ENCODE data around the gene LSAMP. TPM values are rescaled to one million over a fixed set of nuclear protein-coding genes. Genes with fewer than 3 reads are reported as not detected.
"Not testable (repeated sequence)": the region's sequence is repeated elsewhere in the genome, so short reads cannot be mapped to it uniquely, and the experiment has no call there.

LSAMP gene
- total RNA-seq, 1 experiment from 2014 or later, result 0.16 TPM

- no peaks in the 10 kb centered on the region for H3K9me3 ChIP-seq
- no peak overlapping the region for H3K4me3 ChIP-seq
Observed at GRCh38 chr3:115845986-115846385, 599.3 kb downstream of the LSAMP start.

DNA sequence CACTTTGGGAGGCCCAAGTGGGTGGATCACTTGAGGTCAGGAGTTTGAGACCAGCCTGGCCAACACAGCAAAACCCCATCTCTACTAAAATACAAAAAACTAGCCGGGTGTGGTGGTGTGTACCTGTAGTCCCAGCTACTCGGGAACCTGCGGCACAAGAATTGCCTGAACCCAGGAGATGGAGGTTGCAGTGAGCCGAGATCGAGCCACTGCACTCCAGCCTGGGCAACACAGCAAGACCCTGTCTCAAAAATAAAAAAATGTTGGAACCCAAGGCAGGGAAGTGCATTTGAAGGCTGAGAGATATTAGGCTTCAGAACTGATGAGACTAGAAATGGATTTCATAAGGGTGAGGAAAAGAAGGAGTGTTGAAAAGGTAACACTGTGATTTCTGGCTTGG is 600.6 kb downstream of the LSAMP start:
- not testable (repeated sequence) for H3K9me3 ChIP-seq, H3K36me3 ChIP-seq, DNase-seq, H3K4me3 ChIP-seq, H3K27me3 ChIP-seq

More at GRCh38 chr3:115845986-115846385, 599.3 kb downstream of the LSAMP start:
- no peaks in the 10 kb centered on the region for H3K36me3 ChIP-seq
- no peak for DNase-seq
- H3K27me3 ChIP-seq, result no peaks in the 10 kb centered on the region

DNA sequence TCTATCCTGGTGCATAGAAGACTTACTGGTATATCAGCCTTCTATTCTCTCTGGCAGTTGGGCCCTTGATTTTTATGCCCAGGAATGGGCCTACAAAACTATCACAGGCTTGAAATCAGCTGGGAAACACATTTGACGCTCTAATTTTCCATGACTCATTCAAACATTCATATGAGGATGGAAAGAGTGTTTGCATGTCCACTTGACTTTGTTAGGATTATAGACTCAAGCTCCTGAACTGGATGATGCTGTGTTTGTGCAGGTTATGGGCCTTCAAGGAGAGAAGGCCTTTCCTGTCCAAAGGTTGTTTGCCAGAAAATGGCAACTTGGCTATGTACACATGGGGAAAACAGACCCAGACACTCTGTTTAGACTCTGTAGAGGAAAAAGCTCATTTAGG is 602.1 kb downstream of the LSAMP start:
- DNase-seq, result no peak
- H3K4me3 ChIP-seq, result no peak overlapping the region
- no peaks in the 10 kb centered on the region for H3K27me3 ChIP-seq
- no peaks in the 10 kb centered on the region for H3K36me3 ChIP-seq
- no peaks in the 10 kb centered on the region for H3K9me3 ChIP-seq

- Histone ChIP-seq H3K4me3 (no peak overlapping the region), H3K27me3 (no peaks in the 10 kb centered on the region), H3K9me3 (no peaks in the 10 kb centered on the region), H3K36me3 (no peaks in the 10 kb centered on the region)
- no peak for DNase-seq
Observed at GRCh38 chr3:115839246-115839645, 606.0 kb downstream of the LSAMP start.

GRCh38 chr3:115838786-115839185 is 606.5 kb downstream of the LSAMP start:
- Histone ChIP-seq H3K36me3 (no peaks in the 10 kb centered on the region), H3K27me3 (no peaks in the 10 kb centered on the region), H3K9me3 (no peaks in the 10 kb centered on the region), H3K4me3 (no peak overlapping the region)
- DNase-seq, result no peak

DNA sequence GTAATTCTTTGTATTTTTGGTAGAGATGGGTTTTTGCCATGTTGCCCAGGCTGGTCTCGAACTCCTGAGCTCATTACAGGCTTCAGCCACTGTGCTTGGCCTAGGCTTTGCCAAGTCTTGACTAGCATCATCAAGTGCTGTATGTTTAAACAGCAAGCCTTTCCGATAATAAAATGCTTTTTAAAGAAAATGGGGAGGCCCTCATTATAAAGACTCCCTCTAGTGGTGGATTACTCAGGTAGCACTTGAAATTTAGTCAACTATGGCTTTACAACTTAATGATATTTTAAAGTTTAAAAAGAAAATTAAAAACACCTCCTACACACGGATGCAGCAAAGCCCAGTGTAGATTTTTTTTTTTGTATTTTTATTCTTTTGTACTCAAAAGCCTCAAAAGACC is 608.3 kb downstream of the LSAMP start:
- Histone ChIP-seq H3K4me3 (no peak overlapping the region), H3K36me3 (no peaks in the 10 kb centered on the region), H3K27me3 (no peaks in the 10 kb centered on the region), H3K9me3 (no peaks in the 10 kb centered on the region)
- no peak for DNase-seq

DNA sequence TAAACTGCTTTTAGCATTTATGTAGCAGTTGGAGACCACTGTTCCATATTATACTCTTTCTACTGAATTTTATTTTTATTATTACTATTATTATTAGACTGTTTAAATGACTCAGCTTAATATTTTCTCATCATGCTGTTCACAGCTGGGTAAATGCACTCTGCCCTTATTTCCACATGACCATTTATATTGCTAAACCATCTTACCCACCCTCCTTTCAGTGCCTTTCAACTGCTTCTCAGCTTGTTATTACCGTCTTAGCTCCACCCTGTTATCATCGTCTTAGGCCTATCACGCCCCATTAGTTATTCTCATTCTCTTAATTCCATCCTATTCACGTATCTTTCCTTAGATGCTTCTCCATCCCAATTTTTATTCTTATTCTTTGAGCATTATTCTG is 609.3 kb downstream of the LSAMP start:
- Histone ChIP-seq H3K9me3 (no peaks in the 10 kb centered on the region), H3K4me3 (no peak overlapping the region), H3K27me3 (no peaks in the 10 kb centered on the region), H3K36me3 (no peaks in the 10 kb centered on the region)
- DNase-seq, result no peak

DNA sequence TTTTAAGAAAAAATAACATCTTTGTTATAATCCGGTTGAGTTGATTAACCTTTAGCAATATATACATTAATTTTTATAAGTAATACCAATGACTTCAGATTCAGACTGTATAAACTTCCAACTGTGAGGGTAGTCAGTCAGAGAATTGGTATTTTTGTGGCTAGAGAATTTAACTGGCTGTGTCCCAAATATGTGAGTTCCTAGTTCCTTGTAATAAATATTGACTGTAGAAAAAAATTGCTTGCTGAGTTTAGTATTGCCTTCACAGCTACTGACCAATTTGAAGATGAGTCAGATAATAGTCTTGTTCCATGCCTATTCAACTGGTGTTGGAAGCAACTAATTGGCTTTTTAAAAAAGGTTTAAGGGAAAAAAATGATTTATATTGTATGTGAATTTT is 611.2 kb downstream of the LSAMP start:
- H3K27me3 ChIP-seq, result no peaks in the 10 kb centered on the region
- H3K36me3 ChIP-seq, result no peaks in the 10 kb centered on the region
- no peaks in the 10 kb centered on the region for H3K9me3 ChIP-seq
- H3K4me3 ChIP-seq, result no peak overlapping the region
- DNase-seq, result no peak

- Histone ChIP-seq H3K9me3 (no peaks in the 10 kb centered on the region), H3K4me3 (no peak overlapping the region)
- no peak for DNase-seq
Observed at GRCh38 chr3:115833074-115833473, 612.2 kb downstream of the LSAMP start.

GRCh38 chr3:115832265-115832664 is 613.0 kb downstream of the LSAMP start:
- DNase-seq, result no peak
- no peak overlapping the region for H3K4me3 ChIP-seq
- no peaks in the 10 kb centered on the region for H3K27me3 ChIP-seq
- no peaks in the 10 kb centered on the region for H3K36me3 ChIP-seq
- H3K9me3 ChIP-seq, result no peaks in the 10 kb centered on the region

More at GRCh38 chr3:115833074-115833473, 612.2 kb downstream of the LSAMP start:
- H3K27me3 ChIP-seq, result no peaks in the 10 kb centered on the region
- no peaks in the 10 kb centered on the region for H3K36me3 ChIP-seq

DNA sequence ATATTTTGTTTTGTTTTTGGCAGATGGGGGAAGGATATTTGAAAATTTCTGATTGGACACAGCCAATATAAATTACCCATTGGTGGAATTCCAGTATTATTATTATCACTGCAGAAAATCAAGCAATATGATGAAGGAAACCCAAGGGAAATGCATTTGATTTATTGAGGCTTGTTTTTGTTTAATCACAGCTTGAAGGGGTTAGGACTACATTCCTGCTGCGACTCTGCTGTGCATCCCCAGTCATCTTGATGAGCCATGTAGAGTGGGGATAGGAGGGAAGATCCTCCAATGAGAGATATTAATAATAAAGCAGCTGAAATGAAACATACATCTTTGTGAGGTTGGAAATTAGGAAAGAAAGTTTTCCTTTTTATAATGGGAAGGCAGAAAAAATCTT is 613.4 kb downstream of the LSAMP start:
- DNase-seq, result no peak
- H3K36me3 ChIP-seq, result no peaks in the 10 kb centered on the region
- H3K4me3 ChIP-seq, result no peak overlapping the region
- H3K9me3 ChIP-seq, result no peaks in the 10 kb centered on the region
- no peaks in the 10 kb centered on the region for H3K27me3 ChIP-seq

DNA sequence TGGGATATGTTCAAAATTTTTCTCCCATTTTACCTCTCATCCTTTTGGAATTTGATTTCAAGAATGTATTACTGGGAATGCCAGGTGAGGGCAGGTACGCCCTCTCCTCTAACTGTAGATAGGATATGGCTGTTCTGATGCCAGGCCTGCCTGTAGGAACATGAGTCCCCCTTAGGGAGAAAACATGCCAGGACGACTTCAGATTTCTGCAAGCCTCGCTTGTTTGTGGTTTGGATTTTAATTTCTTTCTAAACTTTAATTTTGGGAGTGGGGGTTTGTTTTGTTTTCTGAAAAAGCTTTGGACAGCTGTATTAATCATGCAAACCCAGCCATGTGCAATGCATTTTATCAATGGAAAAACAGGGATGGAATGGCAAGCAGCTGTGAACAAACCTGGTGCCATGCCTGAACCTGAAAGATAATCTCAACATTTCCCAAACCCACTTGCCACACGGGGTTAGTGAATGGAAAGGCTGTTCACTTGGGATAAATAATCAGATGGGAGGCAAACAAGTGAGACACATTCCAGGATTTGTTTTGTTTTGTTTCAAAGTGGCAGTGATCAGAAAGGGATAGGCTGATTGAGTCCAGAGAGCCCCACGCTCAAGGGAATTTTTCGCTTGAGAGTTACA is 614.4 kb downstream of the LSAMP start:
- Histone ChIP-seq H3K9me3 (no peaks in the 10 kb centered on the region), H3K4me3 (no peak overlapping the region), H3K27me3 (no peaks in the 10 kb centered on the region), H3K36me3 (no peaks in the 10 kb centered on the region)
- DNase-seq, result no peak

GRCh38 chr3:115828401-115828800 is 616.9 kb downstream of the LSAMP start:
- H3K4me3 ChIP-seq, result no peak overlapping the region
- no peaks in the 10 kb centered on the region for H3K36me3 ChIP-seq
- DNase-seq, result no peak
- no peaks in the 10 kb centered on the region for H3K27me3 ChIP-seq
- no peaks in the 10 kb centered on the region for H3K9me3 ChIP-seq

GRCh38 chr3:115827495-115827894 is 617.8 kb downstream of the LSAMP start:
- DNase-seq, result no peak
- Histone ChIP-seq H3K27me3 (no peaks in the 10 kb centered on the region), H3K4me3 (no peak overlapping the region), H3K36me3 (no peaks in the 10 kb centered on the region), H3K9me3 (no peaks in the 10 kb centered on the region)

DNA sequence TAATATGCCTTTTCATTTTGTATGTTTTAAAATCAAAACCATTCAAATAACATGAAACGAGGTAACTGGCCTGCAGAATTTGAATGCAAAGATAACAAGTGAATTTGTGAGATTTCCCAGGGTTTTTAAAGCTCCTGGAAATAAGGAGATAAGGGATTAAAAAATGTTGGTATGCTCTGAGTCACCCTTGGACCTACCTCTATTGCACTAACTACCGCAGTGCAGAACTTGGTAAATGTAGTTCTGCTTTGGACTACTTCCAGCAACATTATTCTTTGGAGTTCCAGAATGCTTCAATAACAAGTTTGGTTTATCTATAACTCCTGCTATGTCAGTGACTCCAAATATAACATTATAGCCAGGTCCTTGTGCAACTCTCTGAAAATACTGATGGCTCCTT is 620.2 kb downstream of the LSAMP start:
- no peak overlapping the region for H3K4me3 ChIP-seq
- no peaks in the 10 kb centered on the region for H3K9me3 ChIP-seq
- no peak for DNase-seq
- H3K27me3 ChIP-seq, result no peaks in the 10 kb centered on the region
- H3K36me3 ChIP-seq, result no peaks in the 10 kb centered on the region

DNA sequence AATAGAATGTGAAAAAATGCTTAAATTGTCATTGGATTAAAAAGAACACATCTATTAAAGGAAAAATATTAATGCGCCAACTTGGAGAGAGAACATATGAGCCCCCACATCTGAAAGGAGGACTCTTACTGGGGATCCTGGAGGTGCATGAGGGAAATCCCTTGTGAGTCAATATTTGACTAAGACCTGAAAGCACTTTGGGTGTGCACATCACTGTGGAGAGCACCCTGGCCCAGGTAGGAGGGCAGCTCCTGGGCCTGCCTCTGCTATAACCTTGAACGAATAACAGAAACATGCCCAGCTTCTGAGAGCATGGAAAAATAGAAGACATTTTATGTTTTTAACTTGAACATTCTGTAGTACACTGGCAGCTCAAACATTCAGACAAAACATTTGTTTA is 622.2 kb downstream of the LSAMP start:
- H3K9me3 ChIP-seq, result no peaks in the 10 kb centered on the region
- no peak overlapping the region for H3K4me3 ChIP-seq
- no peaks in the 10 kb centered on the region for H3K36me3 ChIP-seq
- DNase-seq, result no peak
- H3K27me3 ChIP-seq, result no peaks in the 10 kb centered on the region

- no peaks in the 10 kb centered on the region for H3K9me3 ChIP-seq
- H3K27me3 ChIP-seq, result no peaks in the 10 kb centered on the region
- no peak overlapping the region for H3K4me3 ChIP-seq
- H3K36me3 ChIP-seq, result no peaks in the 10 kb centered on the region
- DNase-seq, result no peak
Observed at GRCh38 chr3:115822579-115822978, 622.7 kb downstream of the LSAMP start.

GRCh38 chr3:115819785-115820384 is 625.4 kb downstream of the LSAMP start:
- Histone ChIP-seq H3K36me3 (no peaks in the 10 kb centered on the region), H3K27me3 (no peaks in the 10 kb centered on the region), H3K9me3 (no peaks in the 10 kb centered on the region), H3K4me3 (no peak overlapping the region)
- peak; percentile 44 for DNase-seq

All from MG63 (cell line).